Measurements from ENCODE around the gene RNASEL.
"Not testable (repeated sequence)": the region's sequence is repeated elsewhere in the genome, so short reads cannot be mapped to it uniquely, and the experiment has no call there.

The RNASEL gene, protein sequence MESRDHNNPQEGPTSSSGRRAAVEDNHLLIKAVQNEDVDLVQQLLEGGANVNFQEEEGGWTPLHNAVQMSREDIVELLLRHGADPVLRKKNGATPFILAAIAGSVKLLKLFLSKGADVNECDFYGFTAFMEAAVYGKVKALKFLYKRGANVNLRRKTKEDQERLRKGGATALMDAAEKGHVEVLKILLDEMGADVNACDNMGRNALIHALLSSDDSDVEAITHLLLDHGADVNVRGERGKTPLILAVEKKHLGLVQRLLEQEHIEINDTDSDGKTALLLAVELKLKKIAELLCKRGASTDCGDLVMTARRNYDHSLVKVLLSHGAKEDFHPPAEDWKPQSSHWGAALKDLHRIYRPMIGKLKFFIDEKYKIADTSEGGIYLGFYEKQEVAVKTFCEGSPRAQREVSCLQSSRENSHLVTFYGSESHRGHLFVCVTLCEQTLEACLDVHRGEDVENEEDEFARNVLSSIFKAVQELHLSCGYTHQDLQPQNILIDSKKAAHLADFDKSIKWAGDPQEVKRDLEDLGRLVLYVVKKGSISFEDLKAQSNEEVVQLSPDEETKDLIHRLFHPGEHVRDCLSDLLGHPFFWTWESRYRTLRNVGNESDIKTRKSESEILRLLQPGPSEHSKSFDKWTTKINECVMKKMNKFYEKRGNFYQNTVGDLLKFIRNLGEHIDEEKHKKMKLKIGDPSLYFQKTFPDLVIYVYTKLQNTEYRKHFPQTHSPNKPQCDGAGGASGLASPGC

DNA sequence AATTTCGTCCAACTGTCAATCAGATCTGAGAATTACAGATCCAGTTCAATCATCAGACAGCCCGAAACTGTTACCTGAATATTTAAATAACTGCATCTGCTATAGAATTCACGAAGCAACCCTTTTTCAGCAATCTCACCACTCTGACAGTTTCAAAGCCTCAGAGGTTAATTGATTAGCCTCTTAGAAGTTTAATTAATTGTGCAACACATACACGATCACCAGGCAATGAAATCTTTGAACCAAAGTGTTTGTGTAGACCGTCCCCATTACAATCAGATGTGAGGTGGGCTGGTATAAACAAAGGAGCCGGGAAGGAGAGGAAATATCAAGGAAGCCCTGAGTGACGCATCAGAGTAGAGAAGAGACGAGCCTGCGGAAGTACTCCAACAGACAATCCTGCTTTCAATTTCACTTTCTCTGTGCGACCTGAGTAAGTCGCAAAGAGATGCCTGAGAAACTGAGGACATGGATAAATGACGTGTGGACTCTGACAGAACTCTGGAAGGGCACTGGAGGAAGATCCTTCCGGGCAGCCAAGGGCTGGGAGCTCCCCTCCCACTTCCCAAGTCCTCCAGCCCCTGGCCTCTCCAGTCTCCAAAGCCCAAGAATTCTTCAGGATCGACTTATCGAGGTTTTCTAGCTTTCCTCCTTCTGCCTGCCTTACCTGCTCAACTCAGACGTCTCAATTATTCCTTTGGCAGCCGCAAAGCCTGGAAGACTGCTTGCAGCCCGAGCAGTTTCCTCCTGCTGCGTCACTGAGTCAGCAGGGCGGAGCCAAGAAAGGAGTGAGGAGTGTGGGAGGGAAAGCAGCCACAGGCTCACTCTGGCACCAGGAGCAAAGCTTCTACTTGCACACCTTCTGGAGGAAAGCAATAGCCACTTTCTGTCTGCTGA, at the start of gene RNASEL:
Gene RNASEL, minus strand, starts transcription at position 757 of the 897 bp plus-strand sequence. CDS start 2,450 bp downstream, outside the sequence.
- Histone ChIP-seq H3K36me3 (ENCODE audit: control insufficient read depth, insufficient read depth, low read length) (no peaks in the 10 kb centered on the region), H3K27ac (ENCODE audit: low read depth, low read length) (peak within 1 kb of the TSS; percentile 50), H3K4me1 (ENCODE audit: control insufficient read depth, insufficient read depth, low read length) (peaks cover 14% of the 10 kb centered on the region; the same call in 1 of the 2 replicates), H3K27me3 (ENCODE audit: control insufficient read depth, insufficient read depth, low read length) (no peaks in the 10 kb centered on the region), H3K4me3 (ENCODE audit: low read depth, low read length) (peak within 1 kb of the TSS; percentile 58), H3K9ac (ENCODE audit: low read depth, low read length) (no peak within 1 kb of the TSS), H3K9me3 (ENCODE audit: control insufficient read depth, insufficient read depth, low read length) (no peaks in the 10 kb centered on the region)

DNA sequence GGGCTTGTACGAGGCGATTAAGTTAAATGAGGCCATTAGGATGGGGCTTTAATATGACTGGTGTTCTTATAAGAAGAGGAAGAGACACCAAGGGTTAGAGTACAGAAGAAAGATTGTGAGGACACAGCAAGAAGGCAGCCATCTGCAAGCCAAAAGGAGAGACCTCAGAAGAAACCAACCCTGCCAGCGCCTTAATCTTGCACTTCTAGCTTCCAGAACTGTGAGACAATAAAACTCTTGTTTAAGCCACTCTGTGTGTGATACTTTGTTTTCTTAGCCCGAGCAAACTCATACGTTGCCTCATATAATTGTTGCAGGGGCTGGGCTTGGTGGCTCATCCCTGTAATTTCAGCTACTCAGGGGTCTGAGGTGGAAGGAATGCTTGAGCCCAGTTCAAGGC, 48.7 kb upstream of the RNASEL start:
- no peak overlapping the region for H3K9ac ChIP-seq (ENCODE audit: low read depth, low read length)
- H3K27me3 ChIP-seq (ENCODE audit: control insufficient read depth, insufficient read depth, low read length), result no peaks in the 10 kb centered on the region
- H3K9me3 ChIP-seq (ENCODE audit: control insufficient read depth, insufficient read depth, low read length), result no peaks in the 10 kb centered on the region
- H3K4me3 ChIP-seq (ENCODE audit: low read depth, low read length), result no peak overlapping the region
- no peaks in the 10 kb centered on the region for H3K36me3 ChIP-seq (ENCODE audit: control insufficient read depth, insufficient read depth, low read length)
- no peak overlapping the region for H3K27ac ChIP-seq (ENCODE audit: low read depth, low read length)
- peaks cover 16% of the 10 kb centered on the region for H3K4me1 ChIP-seq (ENCODE audit: control insufficient read depth, insufficient read depth, low read length)

DNA sequence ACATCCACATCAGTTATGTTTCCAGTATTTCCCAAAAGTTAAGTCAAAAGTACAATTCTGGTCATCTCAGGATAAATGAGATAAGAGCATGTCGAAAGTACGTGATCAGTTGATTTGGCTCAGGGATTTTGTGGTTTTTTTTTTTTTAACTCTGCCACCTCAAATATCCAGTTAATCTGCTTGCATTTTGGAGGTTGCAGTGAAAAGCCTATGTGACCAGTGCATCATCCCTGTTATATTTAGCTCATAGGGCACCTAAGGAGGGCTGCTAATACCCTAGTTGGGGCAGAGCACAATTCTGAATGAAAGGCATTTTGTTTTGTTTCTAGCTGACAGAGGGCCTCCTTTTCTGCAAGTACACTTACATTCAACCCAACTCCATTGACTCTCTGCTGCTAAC, 46.8 kb upstream of the RNASEL start:
- Histone ChIP-seq H3K9me3 (ENCODE audit: control insufficient read depth, insufficient read depth, low read length) (no peaks in the 10 kb centered on the region), H3K4me3 (ENCODE audit: low read depth, low read length) (no peak overlapping the region), H3K27me3 (ENCODE audit: control insufficient read depth, insufficient read depth, low read length) (no peaks in the 10 kb centered on the region), H3K36me3 (ENCODE audit: control insufficient read depth, insufficient read depth, low read length) (no peaks in the 10 kb centered on the region), H3K27ac (ENCODE audit: low read depth, low read length) (no peak overlapping the region), H3K9ac (ENCODE audit: low read depth, low read length) (no peak overlapping the region), H3K4me1 (ENCODE audit: control insufficient read depth, insufficient read depth, low read length) (peaks cover 20% of the 10 kb centered on the region)

DNA sequence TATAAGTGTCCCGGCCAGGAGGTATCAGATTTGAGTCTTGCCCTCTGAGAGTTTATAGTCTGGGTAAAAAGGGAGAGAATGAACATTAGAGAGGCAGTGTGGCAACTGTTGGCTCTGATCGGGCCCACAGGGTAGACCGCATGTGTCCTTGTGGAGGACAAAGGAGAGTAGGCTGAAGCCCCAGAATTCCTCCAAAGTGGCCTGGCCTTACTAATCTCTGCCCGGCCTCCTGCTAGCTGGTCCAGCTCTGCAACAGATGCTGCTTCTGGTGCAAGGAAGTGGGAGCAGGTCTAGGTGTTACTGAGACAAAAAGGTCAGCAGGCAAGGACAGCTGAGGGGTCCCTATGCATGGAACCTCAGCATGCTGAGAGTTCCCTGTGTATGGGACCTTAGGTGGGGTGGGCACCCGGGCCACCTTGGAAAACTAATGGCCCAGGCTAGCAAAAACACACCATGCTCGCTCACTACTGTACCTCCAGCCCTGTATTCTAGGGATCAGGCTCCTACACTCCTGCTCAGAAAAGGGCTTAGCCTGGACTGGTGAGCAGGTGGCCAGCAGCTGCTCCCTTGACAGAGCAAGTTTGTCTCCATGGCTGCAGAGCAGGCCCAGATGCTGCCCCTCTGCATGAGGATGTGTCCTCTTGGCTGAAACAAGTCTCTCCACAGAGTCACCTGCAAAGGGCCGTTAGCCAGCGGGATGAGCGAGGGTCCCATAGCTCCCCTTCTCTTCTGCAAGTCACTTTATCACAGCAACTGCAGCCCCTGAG, 45.4 kb upstream of the RNASEL start:
- H3K27me3 ChIP-seq (ENCODE audit: control insufficient read depth, insufficient read depth, low read length), result no peaks in the 10 kb centered on the region
- H3K9ac ChIP-seq (ENCODE audit: low read depth, low read length), result no peak overlapping the region
- no peak overlapping the region for H3K4me3 ChIP-seq (ENCODE audit: low read depth, low read length)
- no peaks in the 10 kb centered on the region for H3K36me3 ChIP-seq (ENCODE audit: control insufficient read depth, insufficient read depth, low read length)
- peaks cover 34% of the 10 kb centered on the region for H3K4me1 ChIP-seq (ENCODE audit: control insufficient read depth, insufficient read depth, low read length)
- H3K9me3 ChIP-seq (ENCODE audit: control insufficient read depth, insufficient read depth, low read length), result no peaks in the 10 kb centered on the region
- no peak overlapping the region for H3K27ac ChIP-seq (ENCODE audit: low read depth, low read length)

DNA sequence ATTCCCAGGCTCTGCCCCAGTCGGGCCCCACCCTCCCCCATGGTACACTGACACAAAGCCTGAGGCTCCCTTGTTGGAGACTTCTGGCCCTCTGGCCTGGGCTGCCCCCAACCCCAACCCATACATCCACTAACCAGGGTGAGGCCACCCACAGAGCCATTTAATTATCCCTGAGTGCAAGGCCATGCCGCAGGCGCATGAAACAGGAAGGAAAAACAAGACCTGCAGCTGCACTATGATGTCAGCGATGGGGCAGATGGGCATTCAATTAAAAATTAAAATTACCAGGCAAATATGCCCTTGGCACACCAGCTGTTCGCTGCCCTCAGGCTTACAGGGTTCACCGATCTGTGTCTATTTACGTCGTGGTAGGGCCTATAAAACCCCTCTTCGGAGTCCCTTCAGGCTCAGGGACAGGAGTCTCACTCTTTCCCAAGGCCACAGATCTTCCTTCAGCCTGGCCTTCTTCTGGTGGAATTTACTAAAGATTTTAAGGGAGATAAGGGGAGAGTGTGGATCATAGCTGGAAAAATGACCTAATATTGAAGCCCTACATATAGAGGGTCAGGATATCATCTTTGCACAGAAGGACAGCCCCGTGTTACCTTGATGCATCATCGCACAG, 44.7 kb upstream of the RNASEL start:
- no peak overlapping the region for H3K4me3 ChIP-seq (ENCODE audit: low read depth, low read length)
- no peak overlapping the region for H3K9ac ChIP-seq (ENCODE audit: low read depth, low read length)
- H3K9me3 ChIP-seq (ENCODE audit: control insufficient read depth, insufficient read depth, low read length), result no peaks in the 10 kb centered on the region
- no peaks in the 10 kb centered on the region for H3K27me3 ChIP-seq (ENCODE audit: control insufficient read depth, insufficient read depth, low read length)
- H3K27ac ChIP-seq (ENCODE audit: low read depth, low read length), result no peak overlapping the region
- no peaks in the 10 kb centered on the region for H3K36me3 ChIP-seq (ENCODE audit: control insufficient read depth, insufficient read depth, low read length)
- H3K4me1 ChIP-seq (ENCODE audit: control insufficient read depth, insufficient read depth, low read length), result peaks cover 41% of the 10 kb centered on the region

DNA sequence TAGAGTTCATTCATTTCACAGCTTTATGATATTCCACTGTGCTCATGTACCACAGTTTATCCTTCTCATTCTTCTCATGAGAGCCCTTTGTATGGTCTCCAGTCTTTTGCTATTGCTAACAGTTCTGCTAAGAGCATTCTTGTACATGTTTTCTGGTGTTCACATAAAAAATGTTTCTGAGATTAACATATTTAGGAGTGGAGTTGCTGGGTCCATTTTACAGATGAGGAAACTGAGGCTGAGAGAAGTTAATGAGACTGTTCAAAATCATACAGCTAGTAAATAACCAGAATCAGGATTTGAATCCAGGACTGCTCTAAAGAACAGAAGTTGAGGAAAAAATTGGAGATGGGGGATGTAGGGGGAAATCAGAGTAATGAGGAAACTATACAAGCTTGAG, 44.0 kb upstream of the RNASEL start:
- Histone ChIP-seq H3K36me3 (ENCODE audit: control insufficient read depth, insufficient read depth, low read length) (no peaks in the 10 kb centered on the region), H3K4me3 (ENCODE audit: low read depth, low read length) (no peak overlapping the region), H3K4me1 (ENCODE audit: control insufficient read depth, insufficient read depth, low read length) (peaks cover 41% of the 10 kb centered on the region), H3K27ac (ENCODE audit: low read depth, low read length) (no peak overlapping the region), H3K27me3 (ENCODE audit: control insufficient read depth, insufficient read depth, low read length) (no peaks in the 10 kb centered on the region), H3K9me3 (ENCODE audit: control insufficient read depth, insufficient read depth, low read length) (no peaks in the 10 kb centered on the region), H3K9ac (ENCODE audit: low read depth, low read length) (no peak overlapping the region)

DNA sequence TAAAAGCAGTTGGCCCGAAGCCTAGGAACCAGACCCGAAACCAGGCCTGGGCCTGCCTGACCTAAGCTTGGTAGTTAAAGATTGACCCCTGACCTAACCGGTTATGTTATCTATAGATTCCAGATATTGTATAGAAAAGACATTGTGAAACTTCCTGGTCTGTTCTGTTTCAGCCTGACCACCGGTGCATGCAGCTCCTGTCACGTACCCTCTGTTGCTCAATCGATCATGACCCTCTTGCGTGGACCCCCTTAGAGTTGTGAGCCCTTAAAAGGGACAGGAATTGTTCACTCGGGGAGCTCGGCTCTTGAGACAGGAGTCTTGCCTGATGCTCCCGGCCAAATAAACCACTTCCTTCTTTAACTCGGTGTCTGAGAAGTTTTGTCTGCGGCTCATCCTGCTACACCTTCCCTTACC, 43.4 kb upstream of the RNASEL start:
- H3K27ac ChIP-seq (ENCODE audit: low read depth, low read length); H3K36me3 ChIP-seq (ENCODE audit: control insufficient read depth, insufficient read depth, low read length); H3K27me3 ChIP-seq (ENCODE audit: control insufficient read depth, insufficient read depth, low read length); H3K9me3 ChIP-seq (ENCODE audit: control insufficient read depth, insufficient read depth, low read length); H3K4me3 ChIP-seq (ENCODE audit: low read depth, low read length); H3K9ac ChIP-seq (ENCODE audit: low read depth, low read length): not testable (repeated sequence)
- peaks cover 41% of the 10 kb centered on the region for H3K4me1 ChIP-seq (ENCODE audit: control insufficient read depth, insufficient read depth, low read length)

DNA sequence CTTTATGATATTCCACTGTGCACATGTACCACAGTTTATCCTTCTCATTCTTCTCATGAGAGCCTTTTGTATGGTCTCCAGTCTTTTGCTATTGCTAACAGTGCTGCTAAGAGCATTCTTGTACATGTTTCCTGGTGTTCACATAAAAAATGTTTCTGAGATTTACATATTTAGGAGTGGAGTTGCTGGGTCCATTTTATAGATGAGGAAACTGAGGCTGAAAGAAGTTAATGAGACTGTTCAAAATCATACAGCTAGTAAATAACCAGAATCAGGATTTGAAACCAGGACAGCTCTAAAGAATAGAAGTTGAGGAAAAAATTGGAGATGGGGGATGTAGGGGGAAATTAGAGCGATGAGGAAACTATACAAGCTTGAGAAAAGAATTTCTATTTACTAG, 42.9 kb upstream of the RNASEL start:
- no peak overlapping the region for H3K27ac ChIP-seq (ENCODE audit: low read depth, low read length)
- no peaks in the 10 kb centered on the region for H3K36me3 ChIP-seq (ENCODE audit: control insufficient read depth, insufficient read depth, low read length)
- no peaks in the 10 kb centered on the region for H3K9me3 ChIP-seq (ENCODE audit: control insufficient read depth, insufficient read depth, low read length)
- H3K27me3 ChIP-seq (ENCODE audit: control insufficient read depth, insufficient read depth, low read length), result no peaks in the 10 kb centered on the region
- no peak overlapping the region for H3K9ac ChIP-seq (ENCODE audit: low read depth, low read length)
- peaks cover 41% of the 10 kb centered on the region for H3K4me1 ChIP-seq (ENCODE audit: control insufficient read depth, insufficient read depth, low read length)
- no peak overlapping the region for H3K4me3 ChIP-seq (ENCODE audit: low read depth, low read length)

DNA sequence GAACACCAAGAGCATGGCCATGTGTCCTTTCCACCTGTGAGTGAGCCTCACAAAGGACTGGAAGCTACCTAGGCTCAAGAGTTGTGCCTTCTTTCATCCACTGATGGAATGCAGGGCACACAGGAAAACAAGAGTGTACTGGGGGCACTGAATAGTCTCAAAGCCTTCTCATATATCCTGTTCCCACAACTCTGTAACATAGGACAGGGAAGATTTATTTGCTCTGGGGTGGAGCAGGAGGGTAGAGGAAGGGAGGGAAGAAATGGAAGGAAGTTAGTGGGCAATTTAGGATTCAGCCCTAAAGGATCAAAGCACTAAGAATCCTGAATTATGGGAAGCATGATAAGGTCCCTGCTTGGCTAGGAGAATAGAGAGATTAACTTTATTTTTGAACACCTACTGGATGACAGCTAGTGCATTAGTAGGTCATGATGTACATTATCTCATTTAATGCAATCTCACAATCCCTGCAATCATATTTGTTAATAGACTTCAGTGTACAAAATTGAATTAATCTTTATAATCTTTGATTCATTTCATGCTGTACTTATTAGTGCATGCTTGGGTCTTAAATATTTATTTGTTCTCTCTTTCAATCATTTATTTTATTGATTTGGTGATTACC, 42.1 kb upstream of the RNASEL start:
- H3K4me1 ChIP-seq (ENCODE audit: control insufficient read depth, insufficient read depth, low read length), result peaks cover 45% of the 10 kb centered on the region
- no peaks in the 10 kb centered on the region for H3K9me3 ChIP-seq (ENCODE audit: control insufficient read depth, insufficient read depth, low read length)
- H3K4me3 ChIP-seq (ENCODE audit: low read depth, low read length), result no peak overlapping the region
- no peaks in the 10 kb centered on the region for H3K36me3 ChIP-seq (ENCODE audit: control insufficient read depth, insufficient read depth, low read length)
- H3K9ac ChIP-seq (ENCODE audit: low read depth, low read length), result no peak overlapping the region
- no peaks in the 10 kb centered on the region for H3K27me3 ChIP-seq (ENCODE audit: control insufficient read depth, insufficient read depth, low read length)
- H3K27ac ChIP-seq (ENCODE audit: low read depth, low read length), result no peak overlapping the region

Measured in HUES48 (cell line).